Osteoblast (primary cell): ENCODE measurements around the gene CBLC. TPM values are rescaled to one million over a fixed set of nuclear protein-coding genes. Genes with fewer than 3 reads are reported as not detected.
A peak's percentile ranks its signal among the peaks of the same experiment; 100 is the strongest.

Experiments
- DNase-seq: peaks from one replicate; pipeline ENCODE4 v3.0.0; 2011; ENCODE audit warnings: low spot score, mixed read lengths; ENCODE audit not compliant: insufficient read length; ENCODE audit errors: missing footprints
- H2AFZ ChIP-seq: 2 replicates; pipeline ENCODE4 v1.6.0; 2011; ENCODE audit warnings: mild to moderate bottlenecking, low read length
- H3K27ac ChIP-seq: 2 replicates; pipeline ENCODE4 v1.5.1; 2011; ENCODE audit warnings: mild to moderate bottlenecking, low read depth, low read length, moderate library complexity
- H3K27me3 ChIP-seq: 2 replicates; pipeline ENCODE4 v1.6.0; 2012; ENCODE audit warnings: mild to moderate bottlenecking, control low read depth, inconsistent platforms, low read length, moderate library complexity; ENCODE audit not compliant: insufficient read depth
- H3K36me3 ChIP-seq: 2 replicates; pipeline ENCODE4 v1.5.1; 2011; ENCODE audit warnings: mild to moderate bottlenecking, low read length, control low read depth, moderate library complexity; ENCODE audit not compliant: insufficient read depth
- H3K4me1 ChIP-seq: 2 replicates; pipeline ENCODE4 v1.5.1; 2011; ENCODE audit warnings: mild to moderate bottlenecking, low read length, control low read depth, moderate library complexity; ENCODE audit not compliant: insufficient read depth
- H3K4me2 ChIP-seq: 2 replicates; pipeline ENCODE4 v1.6.0; 2011; ENCODE audit warnings: mild to moderate bottlenecking, low read length; ENCODE audit not compliant: insufficient read depth
- H3K4me3 ChIP-seq: fragments of 200-600 bp; sonication (generic); 3 replicates; pipeline ENCODE4 v1.5.1; 2012; ENCODE audit warnings: mild to moderate bottlenecking, low read length, inconsistent platforms; ENCODE audit not compliant: insufficient read depth
- H3K79me2 ChIP-seq: 2 replicates; pipeline ENCODE4 v1.6.0; 2012; ENCODE audit warnings: mild to moderate bottlenecking, low read length, control low read depth, inconsistent platforms; ENCODE audit not compliant: insufficient read depth
- H3K9me3 ChIP-seq: 2 replicates; pipeline ENCODE4 v1.5.1; 2011; ENCODE audit warnings: low read depth, low read length, control low read depth
- H4K20me1 ChIP-seq: 2 replicates; pipeline ENCODE4 v1.6.0; 2012; ENCODE audit warnings: mild to moderate bottlenecking, low read length, control low read depth; ENCODE audit not compliant: insufficient read depth
- CTCF ChIP-seq: IDR thresholded peaks from 2 replicates; pipeline ENCODE4 v1.5.1; 2011; ENCODE audit warnings: mild to moderate bottlenecking, low read depth, low read length, moderate library complexity; ENCODE audit errors: extremely low read depth
- total RNA-seq: library from RNA; depleted of rRNA; stranded (reverse); fragments of >200 nt; gene quantifications from 2 replicates; pipeline ENCODE4 v1.2.3, GENCODE V29; 2012

Gene CBLC
- total RNA-seq, 1 donor: not detected

- H3K4me2 ChIP-seq: no peak overlapping the region
- no peak for TF ChIP-seq CTCF
These were observed 32.3 kb upstream of the CBLC start for GRCh38 chr19:44745341-44745831.

GRCh38 chr19:44745887-44746600 is 31.6 kb upstream of the CBLC start:
- no peak overlapping the region for H3K4me2 ChIP-seq
- TF ChIP-seq CTCF: no peak
- no peak overlapping the region for H3K4me3 ChIP-seq
- H3K4me1 ChIP-seq: peaks cover 58% of the 10 kb centered on the region
- peak overlapping the region; percentile 19 for H3K27ac ChIP-seq
- H3K27me3 ChIP-seq: no peaks in the 10 kb centered on the region
- no peak overlapping the region for H2AFZ ChIP-seq
- H4K20me1 ChIP-seq: peaks cover 14% of the 10 kb centered on the region
- peaks cover 23% of the 10 kb centered on the region for H3K79me2 ChIP-seq
- H3K9me3 ChIP-seq: no peaks in the 10 kb centered on the region
- peaks cover 11% of the 10 kb centered on the region for H3K36me3 ChIP-seq
- no peak for DNase-seq

More at GRCh38 chr19:44745341-44745831, 32.3 kb upstream of the CBLC start:
- H3K9me3 ChIP-seq: no peaks in the 10 kb centered on the region
- no peaks in the 10 kb centered on the region for H3K27me3 ChIP-seq
- H3K79me2 ChIP-seq: peaks cover 17% of the 10 kb centered on the region
- peaks cover 7% of the 10 kb centered on the region for H4K20me1 ChIP-seq
- H3K4me3 ChIP-seq: no peak overlapping the region
- H3K27ac ChIP-seq: peak overlapping the region; percentile 84
- no peak overlapping the region for H2AFZ ChIP-seq
- peak; percentile 95 for DNase-seq
- peaks cover 54% of the 10 kb centered on the region for H3K4me1 ChIP-seq
- peaks cover 7% of the 10 kb centered on the region for H3K36me3 ChIP-seq

GRCh38 chr19:44746616-44746945 is 31.1 kb upstream of the CBLC start:
- TF ChIP-seq CTCF: no peak
- no peak overlapping the region for H2AFZ ChIP-seq

GRCh38 chr19:44746946-44747738 is 30.5 kb upstream of the CBLC start:
- Histone ChIP-seq H3K4me3 (peak overlapping the region; percentile 86), H3K36me3 (peaks cover 20% of the 10 kb centered on the region), H3K27ac (peak overlapping the region; percentile 96), H4K20me1 (peaks cover 21% of the 10 kb centered on the region), H3K9me3 (no peaks in the 10 kb centered on the region), H3K4me1 (peaks cover 58% of the 10 kb centered on the region), H2AFZ (peak overlapping the region; percentile 7), H3K79me2 (peaks cover 31% of the 10 kb centered on the region), H3K27me3 (no peaks in the 10 kb centered on the region), H3K4me2 (peak overlapping the region; percentile 89)
- peak; percentile 99 for DNase-seq
- TF ChIP-seq CTCF: no peak

More at GRCh38 chr19:44746616-44746945, 31.1 kb upstream of the CBLC start:
- no peak for DNase-seq
- Histone ChIP-seq H3K4me3 (no peak overlapping the region), H3K27ac (peak overlapping the region; percentile 47), H3K9me3 (no peaks in the 10 kb centered on the region), H3K4me2 (no peak overlapping the region), H3K36me3 (peaks cover 15% of the 10 kb centered on the region), H3K27me3 (no peaks in the 10 kb centered on the region), H4K20me1 (peaks cover 19% of the 10 kb centered on the region), H3K4me1 (peaks cover 58% of the 10 kb centered on the region), H3K79me2 (peaks cover 29% of the 10 kb centered on the region)
